Adipocyte (in vitro differentiated cells): ENCODE data around the gene FAAH2.
"Not testable (repeated sequence)": the region's sequence is repeated elsewhere in the genome, so short reads cannot be mapped to it uniquely, and the experiment has no call there.

Experiments used
- DNase-seq: peaks from one replicate; pipeline ENCODE4 v3.0.0-alpha.2; 2015; ENCODE audit warnings: low read depth
- H3K27me3 ChIP-seq: replicated peaks from 2 replicates; pipeline ENCODE4 v1.7.0; 2013; ENCODE audit warnings: mild to moderate bottlenecking, low read length, moderate library complexity; ENCODE audit not compliant: control insufficient read depth, insufficient read depth
- H3K36me3 ChIP-seq: 2 replicates; pipeline ENCODE4 v1.7.0; 2013; ENCODE audit warnings: low read length, mild to moderate bottlenecking, moderate library complexity; ENCODE audit not compliant: control insufficient read depth, insufficient read depth, severe bottlenecking
- H3K4me1 ChIP-seq: 2 replicates; pipeline ENCODE4 v1.7.0; 2013; ENCODE audit warnings: mild to moderate bottlenecking, low read length, moderate library complexity; ENCODE audit not compliant: control insufficient read depth, insufficient read depth
- H3K4me3 ChIP-seq: 2 replicates; pipeline ENCODE4 v1.7.0; 2013; ENCODE audit warnings: mild to moderate bottlenecking, low read length, moderate library complexity
- H3K9ac ChIP-seq: 2 replicates; pipeline ENCODE4 v1.7.0; 2013; ENCODE audit warnings: mild to moderate bottlenecking, low read length, moderate library complexity
- H3K9me3 ChIP-seq: 2 replicates; pipeline ENCODE4 v1.7.0; 2013; ENCODE audit warnings: mild to moderate bottlenecking, low read length, moderate library complexity; ENCODE audit not compliant: control insufficient read depth

Gene FAAH2

GRCh38 chrX:57380026-57380796 is 93.7 kb downstream of the FAAH2 start:
- no peak for DNase-seq
- H3K36me3 ChIP-seq: no peaks in the 10 kb centered on the region
- H3K4me1 ChIP-seq: no peaks in the 10 kb centered on the region
- H3K9me3 ChIP-seq: no peaks in the 10 kb centered on the region
- H3K9ac ChIP-seq: no peak overlapping the region
- H3K27me3 ChIP-seq: no peaks in the 10 kb centered on the region
- H3K4me3 ChIP-seq: no peak overlapping the region

- not testable (repeated sequence) for H3K36me3 ChIP-seq, H3K4me3 ChIP-seq, H3K4me1 ChIP-seq, H3K9ac ChIP-seq, H3K27me3 ChIP-seq, DNase-seq
- H3K9me3 ChIP-seq: peaks cover 24% of the 10 kb centered on the region
Observed at GRCh38 chrX:57394162-57394561, 107.7 kb downstream of the FAAH2 start.

DNA sequence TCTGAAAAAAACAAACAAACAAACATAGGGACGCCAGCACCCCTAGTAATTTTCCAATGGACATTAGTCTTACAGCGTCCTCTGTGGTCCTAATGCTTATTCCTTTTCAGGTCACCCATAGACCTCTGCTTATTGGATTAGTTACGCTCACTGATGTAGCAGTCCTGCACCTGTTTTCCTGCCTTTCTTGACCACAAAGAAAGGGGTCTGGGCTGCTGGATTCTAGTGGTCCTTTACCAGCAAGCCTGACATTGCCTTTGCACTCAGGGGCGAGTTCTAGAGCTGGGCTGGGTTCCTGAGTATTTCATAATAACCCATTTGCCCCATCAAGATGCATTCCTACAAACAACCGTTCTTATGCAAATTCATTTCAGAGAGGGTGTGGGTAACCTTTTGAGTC is 116.7 kb downstream of the FAAH2 start:
- not testable (repeated sequence) for H3K4me1 ChIP-seq, H3K4me3 ChIP-seq, DNase-seq, H3K27me3 ChIP-seq, H3K9ac ChIP-seq, H3K36me3 ChIP-seq
- H3K9me3 ChIP-seq: peaks cover 27% of the 10 kb centered on the region

GRCh38 chrX:57406149-57406548 is 119.6 kb downstream of the FAAH2 start:
- no peak for DNase-seq
- no peak overlapping the region for H3K9ac ChIP-seq
- H3K4me1 ChIP-seq: no peaks in the 10 kb centered on the region
- no peak overlapping the region for H3K4me3 ChIP-seq
- H3K9me3 ChIP-seq: peaks cover 37% of the 10 kb centered on the region
- H3K36me3 ChIP-seq: no peaks in the 10 kb centered on the region
- no peaks in the 10 kb centered on the region for H3K27me3 ChIP-seq

DNA sequence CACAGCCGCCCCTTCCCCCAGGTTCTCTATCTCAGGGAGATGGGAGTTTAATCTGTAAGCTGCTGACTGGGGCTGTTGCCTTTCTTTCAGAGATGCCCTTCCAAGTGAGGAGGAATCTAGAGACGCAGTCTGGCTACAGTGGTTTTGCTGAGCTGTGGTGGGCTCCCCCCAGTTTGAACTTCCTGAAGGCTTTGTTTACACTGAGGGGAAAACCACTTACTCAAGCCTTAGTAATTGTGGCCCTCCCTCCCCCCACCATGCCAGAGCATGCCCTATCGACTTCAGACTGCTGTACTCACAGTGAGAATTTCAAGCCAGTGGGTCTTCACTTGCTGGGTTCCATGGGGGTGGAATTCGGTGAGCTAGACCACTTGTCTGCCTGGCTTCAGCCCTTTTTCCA is 131.3 kb downstream of the FAAH2 start:
- no peak overlapping the region for H3K9ac ChIP-seq
- no peak overlapping the region for H3K4me3 ChIP-seq
- no peaks in the 10 kb centered on the region for H3K36me3 ChIP-seq
- H3K27me3 ChIP-seq: no peaks in the 10 kb centered on the region
- peaks cover 9% of the 10 kb centered on the region for H3K9me3 ChIP-seq
- DNase-seq: no peak
- H3K4me1 ChIP-seq: no peaks in the 10 kb centered on the region

DNA sequence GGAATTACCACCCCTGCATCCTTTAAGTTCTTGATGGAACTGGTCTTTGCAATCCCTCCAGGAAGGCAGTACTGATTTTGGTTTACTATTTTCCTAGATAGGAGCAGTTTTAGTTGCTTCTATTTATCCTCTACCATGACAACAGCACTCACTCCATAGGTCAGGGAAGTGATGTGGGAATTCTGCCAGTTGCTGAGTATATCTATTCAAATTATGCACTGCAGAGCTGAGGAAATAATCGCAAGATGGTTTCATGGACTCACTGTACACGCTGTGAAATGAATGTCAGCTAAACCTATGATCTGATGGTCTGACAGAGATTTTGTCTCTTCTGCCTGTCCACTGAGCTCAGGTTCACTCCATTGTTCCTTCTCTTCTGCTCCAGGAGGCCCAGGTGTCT is 135.8 kb downstream of the FAAH2 start:
- DNase-seq: no peak
- H3K9me3 ChIP-seq: peaks cover 4% of the 10 kb centered on the region
- no peaks in the 10 kb centered on the region for H3K36me3 ChIP-seq
- H3K4me3 ChIP-seq: no peak overlapping the region
- no peaks in the 10 kb centered on the region for H3K4me1 ChIP-seq
- no peak overlapping the region for H3K9ac ChIP-seq
- H3K27me3 ChIP-seq: no peaks in the 10 kb centered on the region

- no peaks in the 10 kb centered on the region for H3K9me3 ChIP-seq
- no peak overlapping the region for H3K9ac ChIP-seq
- H3K4me3 ChIP-seq: no peak overlapping the region
- no peaks in the 10 kb centered on the region for H3K27me3 ChIP-seq
- no peaks in the 10 kb centered on the region for H3K36me3 ChIP-seq
- DNase-seq: no peak
- H3K4me1 ChIP-seq: no peaks in the 10 kb centered on the region
Observed at GRCh38 chrX:57422790-57423189, 136.3 kb downstream of the FAAH2 start.

- Histone ChIP-seq H3K27me3 (no peaks in the 10 kb centered on the region), H3K4me1 (no peaks in the 10 kb centered on the region), H3K9ac (no peak overlapping the region), H3K9me3 (no peaks in the 10 kb centered on the region), H3K4me3 (no peak overlapping the region), H3K36me3 (no peaks in the 10 kb centered on the region)
- DNase-seq: no peak
Observed at GRCh38 chrX:57445076-57445475, 158.6 kb downstream of the FAAH2 start.

DNA sequence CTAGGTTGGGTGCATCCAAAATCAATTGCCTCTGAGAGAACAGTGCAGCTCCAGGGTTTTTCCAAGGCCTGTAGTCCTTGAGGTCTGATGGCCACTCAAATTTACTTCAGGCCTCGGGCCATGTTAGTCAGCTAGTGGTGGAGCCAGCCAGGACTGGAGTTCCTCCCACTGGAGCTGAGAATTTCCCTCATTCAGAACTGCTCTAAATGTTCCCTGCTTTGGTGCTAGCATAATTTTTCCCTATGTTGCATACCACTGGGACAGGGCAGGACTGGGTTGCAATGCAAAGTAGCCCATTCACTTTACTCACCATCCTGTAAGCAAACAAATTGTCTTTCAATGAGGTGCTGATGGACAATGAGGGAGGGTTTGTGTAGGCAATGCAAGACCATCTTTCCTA is 159.3 kb downstream of the FAAH2 start:
- no peaks in the 10 kb centered on the region for H3K4me1 ChIP-seq
- no peaks in the 10 kb centered on the region for H3K36me3 ChIP-seq
- no peaks in the 10 kb centered on the region for H3K27me3 ChIP-seq
- no peak for DNase-seq
- H3K9me3 ChIP-seq: no peaks in the 10 kb centered on the region
- H3K4me3 ChIP-seq: no peak overlapping the region
- no peak overlapping the region for H3K9ac ChIP-seq

GRCh38 chrX:57447856-57448255 is 161.3 kb downstream of the FAAH2 start:
- Histone ChIP-seq H3K9ac (no peak overlapping the region), H3K4me1 (no peaks in the 10 kb centered on the region), H3K27me3 (no peaks in the 10 kb centered on the region), H3K36me3 (no peaks in the 10 kb centered on the region), H3K9me3 (no peaks in the 10 kb centered on the region), H3K4me3 (no peak overlapping the region)
- DNase-seq: no peak

DNA sequence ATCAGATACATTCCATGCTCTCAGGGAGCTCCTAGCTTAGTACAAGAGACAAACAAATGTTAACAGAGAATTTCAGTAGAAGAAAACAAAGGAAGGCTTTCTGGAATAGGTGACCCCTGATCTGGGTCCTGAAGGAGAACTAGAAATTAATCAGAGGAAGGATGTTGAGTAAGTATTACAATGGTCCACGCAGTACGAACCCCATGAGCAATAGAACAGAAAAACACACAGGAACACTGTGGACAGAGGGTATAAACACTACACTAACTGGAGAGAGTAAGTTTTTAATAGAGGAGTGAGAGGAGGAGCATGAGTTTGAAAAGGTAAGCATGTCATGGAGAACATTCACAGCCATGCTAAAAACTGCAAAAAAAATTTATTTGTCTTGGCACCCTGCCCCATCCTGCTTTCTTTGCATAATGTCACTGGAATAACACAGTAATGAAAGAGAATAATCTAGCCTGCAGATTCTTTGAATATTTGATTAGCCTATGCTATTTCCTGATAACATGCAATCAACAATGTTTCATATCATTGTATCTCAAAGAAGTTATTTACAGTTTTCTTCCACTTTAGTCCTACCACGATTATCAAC is 165.0 kb downstream of the FAAH2 start:
- H3K9me3 ChIP-seq: peaks cover 6% of the 10 kb centered on the region
- H3K36me3 ChIP-seq: no peaks in the 10 kb centered on the region
- peaks cover 6% of the 10 kb centered on the region for H3K27me3 ChIP-seq
- H3K4me1 ChIP-seq: no peaks in the 10 kb centered on the region
- H3K4me3 ChIP-seq: no peak overlapping the region
- H3K9ac ChIP-seq: no peak overlapping the region
- no peak for DNase-seq

- no peak overlapping the region for H3K4me3 ChIP-seq
- H3K27me3 ChIP-seq: peaks cover 6% of the 10 kb centered on the region
- H3K9me3 ChIP-seq: peaks cover 13% of the 10 kb centered on the region
- H3K9ac ChIP-seq: no peak overlapping the region
- peak; percentile 15 for DNase-seq
- H3K36me3 ChIP-seq: no peaks in the 10 kb centered on the region
- H3K4me1 ChIP-seq: no peaks in the 10 kb centered on the region
Observed at GRCh38 chrX:57453901-57454300, 167.4 kb downstream of the FAAH2 start.
